Astrocyte (in vitro differentiated cells and primary cell): ENCODE measurements around the gene GSTM2. TPM values are rescaled to one million over a fixed set of nuclear protein-coding genes. Genes with fewer than 3 reads are reported as not detected.

Experiments
- DNase-seq: peaks from one replicate; pipeline ENCODE4 v3.0.0-alpha.2; 2010; ENCODE audit warnings: low read depth
- FAIRE-seq: peaks from 2 replicates; lab custom pipeline; 2011; peaks lifted over from hg19 to GRCh38; lab: Jason Lieb, UNC
- H2AFZ ChIP-seq: 2 replicates; pipeline ENCODE4 v1.6.0; 2012; ENCODE audit warnings: low read depth, low read length, inconsistent platforms
- H3K27ac ChIP-seq: 2 replicates; pipeline ENCODE4 v1.5.1; 2011; ENCODE audit warnings: low read depth, low read length, inconsistent platforms
- H3K27me3 ChIP-seq: 2 replicates; pipeline ENCODE4 v1.6.0; 2011; ENCODE audit warnings: low read length, inconsistent platforms; ENCODE audit not compliant: insufficient read depth
- H3K36me3 ChIP-seq: 2 replicates; pipeline ENCODE4 v1.5.1; 2011; ENCODE audit warnings: low read length, inconsistent platforms; ENCODE audit not compliant: insufficient read depth
- H3K4me1 ChIP-seq: 2 replicates; pipeline ENCODE4 v1.5.1; 2011; ENCODE audit warnings: low read length, inconsistent platforms; ENCODE audit not compliant: insufficient read depth
- H3K4me2 ChIP-seq: 2 replicates; pipeline ENCODE4 v1.6.0; 2012; ENCODE audit warnings: low read length, inconsistent platforms
- H3K4me3 ChIP-seq: 2 replicates; pipeline ENCODE4 v1.5.1; 2011; ENCODE audit warnings: low read depth, mild to moderate bottlenecking, low read length, inconsistent platforms; ENCODE audit not compliant: insufficient read depth
- H3K79me2 ChIP-seq: 2 replicates; pipeline ENCODE4 v1.6.0; 2012; ENCODE audit warnings: mild to moderate bottlenecking, low read length, inconsistent platforms; ENCODE audit not compliant: insufficient read depth
- H3K9ac ChIP-seq: 2 replicates; pipeline ENCODE4 v1.6.0; 2012; ENCODE audit warnings: mild to moderate bottlenecking, low read length, inconsistent platforms
- H3K9me3 ChIP-seq: 2 replicates; pipeline ENCODE4 v1.5.1; 2012; ENCODE audit warnings: low read depth, mild to moderate bottlenecking, low read length, inconsistent platforms; ENCODE audit not compliant: insufficient read depth
- H4K20me1 ChIP-seq: 2 replicates; pipeline ENCODE4 v1.6.0; 2012; ENCODE audit warnings: low read length, inconsistent platforms; ENCODE audit not compliant: insufficient read depth
- H3K27ac Mint-ChIP-seq: one replicate; pipeline ENCODE4 v1.8.0; 2021; ENCODE audit warnings: mild to moderate bottlenecking, mixed read lengths; ENCODE audit not compliant: unreplicated experiment
- H3K27me3 Mint-ChIP-seq: one replicate; pipeline ENCODE4 v1.8.0; 2021; ENCODE audit warnings: low read depth, mixed read lengths; ENCODE audit not compliant: unreplicated experiment
- H3K36me3 Mint-ChIP-seq: one replicate; pipeline ENCODE4 v1.8.0; 2021; ENCODE audit warnings: low read depth, mixed read lengths; ENCODE audit not compliant: unreplicated experiment
- H3K4me1 Mint-ChIP-seq: one replicate; pipeline ENCODE4 v1.8.0; 2021; ENCODE audit warnings: low read depth, mixed read lengths; ENCODE audit not compliant: unreplicated experiment
- H3K4me3 Mint-ChIP-seq: one replicate; pipeline ENCODE4 v1.8.0; 2021; ENCODE audit warnings: mild to moderate bottlenecking, moderate library complexity, mixed read lengths; ENCODE audit not compliant: unreplicated experiment
- H3K9me3 Mint-ChIP-seq: one replicate; pipeline ENCODE4 v1.8.0; 2021; ENCODE audit warnings: mild to moderate bottlenecking, mixed read lengths; ENCODE audit not compliant: unreplicated experiment
- CTCF ChIP-seq: IDR thresholded peaks from 2 replicates; pipeline ENCODE4 v1.5.1; 2011; ENCODE audit warnings: low read depth, mild to moderate bottlenecking, inconsistent platforms, low read length, moderate library complexity; ENCODE audit not compliant: insufficient read depth
- EZH2 ChIP-seq: IDR thresholded peaks from 2 replicates; pipeline ENCODE4 v1.6.1; 2012; ENCODE audit warnings: mild to moderate bottlenecking, low read length, inconsistent platforms; ENCODE audit not compliant: insufficient read depth
- total RNA-seq: library from RNA; stranded (reverse); gene quantifications from 2 replicates; pipeline ENCODE4 v1.2.1, GENCODE V29; 2021

The GSTM2 gene
- total RNA-seq, 1 donor from 2014 or later = 13.4 TPM

DNA sequence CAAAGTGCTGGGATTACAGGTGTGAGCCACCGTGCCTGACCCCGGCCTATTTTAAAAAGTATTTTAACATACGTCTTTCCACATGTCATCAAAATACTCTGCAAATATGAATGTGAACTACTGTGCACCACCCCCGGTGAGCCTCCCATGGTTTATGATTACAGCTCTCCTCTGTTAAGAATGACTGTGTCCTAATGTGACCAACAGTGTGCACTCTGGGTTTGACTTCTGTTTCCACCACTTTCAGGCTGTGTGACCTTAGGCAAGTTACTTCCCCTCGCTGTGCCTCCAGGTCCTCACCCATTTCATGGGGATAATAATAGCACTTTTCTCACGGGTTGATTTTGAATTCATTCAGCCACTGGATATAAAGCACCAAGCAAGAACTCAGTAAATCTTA is 33.6 kb upstream of the GSTM2 start:
- H3K27ac Mint-ChIP-seq = no peak overlapping the region
- H3K27me3 Mint-ChIP-seq = no peaks in the 10 kb centered on the region
- Histone ChIP-seq H3K4me1 (peaks cover 5% of the 10 kb centered on the region), H2AFZ (no peak overlapping the region), H4K20me1 (peaks cover 32% of the 10 kb centered on the region), H3K79me2 (no peaks in the 10 kb centered on the region), H3K4me2 (no peak overlapping the region), H3K27ac (no peak overlapping the region), H3K9me3 (no peaks in the 10 kb centered on the region), H3K9ac (no peak overlapping the region), H3K36me3 (peaks cover 14% of the 10 kb centered on the region), H3K4me3 (no peak overlapping the region), H3K27me3 (no peaks in the 10 kb centered on the region)
- peaks cover 18% of the 10 kb centered on the region for H3K4me1 Mint-ChIP-seq
- TF ChIP-seq CTCF = no peak
- TF ChIP-seq EZH2 = no peak
- no peak overlapping the region for H3K4me3 Mint-ChIP-seq
- DNase-seq = no peak
- peaks cover 11% of the 10 kb centered on the region for H3K36me3 Mint-ChIP-seq
- no peak for FAIRE-seq
- H3K9me3 Mint-ChIP-seq = peaks cover 2% of the 10 kb centered on the region

GRCh38 chr1:109634771-109635750 is 32.8 kb upstream of the GSTM2 start:
- peaks cover 16% of the 10 kb centered on the region for H3K4me1 Mint-ChIP-seq
- H3K27me3 Mint-ChIP-seq = peaks cover 1% of the 10 kb centered on the region
- Histone ChIP-seq H3K4me2 (no peak overlapping the region), H4K20me1 (peaks cover 24% of the 10 kb centered on the region), H3K79me2 (no peaks in the 10 kb centered on the region), H3K4me1 (peaks cover 5% of the 10 kb centered on the region), H3K4me3 (no peak overlapping the region), H3K36me3 (peaks cover 11% of the 10 kb centered on the region), H3K27ac (no peak overlapping the region), H3K27me3 (no peaks in the 10 kb centered on the region), H3K9me3 (no peaks in the 10 kb centered on the region), H2AFZ (no peak overlapping the region), H3K9ac (no peak overlapping the region)
- no peak overlapping the region for H3K27ac Mint-ChIP-seq
- TF ChIP-seq CTCF = no peak
- no peak for TF ChIP-seq EZH2
- H3K9me3 Mint-ChIP-seq = no peaks in the 10 kb centered on the region
- peaks cover 8% of the 10 kb centered on the region for H3K36me3 Mint-ChIP-seq
- H3K4me3 Mint-ChIP-seq = no peak overlapping the region
- no peak for FAIRE-seq
- no peak for DNase-seq

DNA sequence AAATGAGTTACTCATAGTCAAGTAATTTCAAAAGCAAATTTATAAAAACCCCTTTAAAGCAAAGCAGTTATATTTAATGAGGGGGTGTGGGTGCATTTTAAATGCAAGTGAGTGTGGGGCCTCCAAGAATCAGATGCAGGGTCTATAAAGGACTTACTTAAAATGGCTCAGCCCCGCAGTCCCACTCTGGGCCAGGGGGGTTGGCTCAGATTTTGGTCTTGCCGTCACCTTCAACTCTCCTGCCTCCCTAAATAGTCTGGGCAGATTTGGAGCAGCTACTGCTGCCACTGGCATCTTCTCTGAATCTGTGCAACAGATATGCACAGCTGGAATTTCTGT is 32.0 kb upstream of the GSTM2 start:
- H3K36me3 ChIP-seq = peaks cover 9% of the 10 kb centered on the region
- peaks cover 5% of the 10 kb centered on the region for H3K4me1 ChIP-seq
- H3K4me2 ChIP-seq = no peak overlapping the region
- peaks cover 19% of the 10 kb centered on the region for H4K20me1 ChIP-seq
- H3K79me2 ChIP-seq = no peaks in the 10 kb centered on the region
- H3K4me1 Mint-ChIP-seq = peaks cover 16% of the 10 kb centered on the region
- no peak for FAIRE-seq
- no peak for TF ChIP-seq CTCF
- TF ChIP-seq EZH2 = no peak
- H3K4me3 ChIP-seq = no peak overlapping the region
- peaks cover 5% of the 10 kb centered on the region for H3K36me3 Mint-ChIP-seq
- no peaks in the 10 kb centered on the region for H3K9me3 ChIP-seq
- H3K27ac Mint-ChIP-seq = no peak overlapping the region
- no peak overlapping the region for H2AFZ ChIP-seq
- H3K27me3 Mint-ChIP-seq = peaks cover 5% of the 10 kb centered on the region
- H3K9me3 Mint-ChIP-seq = no peaks in the 10 kb centered on the region
- H3K27ac ChIP-seq = no peak overlapping the region
- H3K9ac ChIP-seq = no peak overlapping the region
- H3K4me3 Mint-ChIP-seq = no peak overlapping the region
- no peaks in the 10 kb centered on the region for H3K27me3 ChIP-seq
- no peak for DNase-seq
